Keratinocyte (primary cell): ENCODE results near the gene PSAP.

Experiments
- CTCF ChIP-seq, 3 experiments: IDR thresholded peaks in 1 of 3; conservative IDR thresholded peaks in 1 of 3; optimal IDR thresholded peaks in 1 of 3; 2 replicates in 2 of 3; 3 replicates in 1 of 3; pipeline versions ENCODE3 to v1.5.1; 2011; ENCODE audit warnings: low read length in 3 of 3, mild to moderate bottlenecking in 3 of 3, moderate library complexity in 2 of 3, control low read depth in 1 of 3, inconsistent platforms in 1 of 3; ENCODE audit not compliant: insufficient read depth in 2 of 3; ENCODE audit errors: extremely low read depth in 1 of 3
- EZH2 ChIP-seq: IDR thresholded peaks from one replicate; pipeline ENCODE4 v1.6.1; 2012; ENCODE audit warnings: inconsistent platforms, mild to moderate bottlenecking, low read length, moderate library complexity

GRCh38 chr10:71810048-71810750 is 40.9 kb downstream of the PSAP start:
- TF ChIP-seq CTCF (optimal IDR thresholded peaks at IDR 0.05 in 1 of 3, IDR thresholded peaks at IDR 0.05 in 1 of 3, conservative IDR thresholded peaks at IDR 0.05 in 1 of 3; ENCODE audit: extremely low read depth in 1 of 3, insufficient read depth in 2 of 3, low read length in 3 of 3): no peak
- TF ChIP-seq EZH2: no peak
